Measurements from ENCODE around the gene BAZ2B. TPM values are rescaled to one million over a fixed set of nuclear protein-coding genes. Genes with fewer than 3 reads are reported as not detected.

Gene BAZ2B
- total RNA-seq, 1 experiment from 2014 or later, result 54.9 TPM

DNA sequence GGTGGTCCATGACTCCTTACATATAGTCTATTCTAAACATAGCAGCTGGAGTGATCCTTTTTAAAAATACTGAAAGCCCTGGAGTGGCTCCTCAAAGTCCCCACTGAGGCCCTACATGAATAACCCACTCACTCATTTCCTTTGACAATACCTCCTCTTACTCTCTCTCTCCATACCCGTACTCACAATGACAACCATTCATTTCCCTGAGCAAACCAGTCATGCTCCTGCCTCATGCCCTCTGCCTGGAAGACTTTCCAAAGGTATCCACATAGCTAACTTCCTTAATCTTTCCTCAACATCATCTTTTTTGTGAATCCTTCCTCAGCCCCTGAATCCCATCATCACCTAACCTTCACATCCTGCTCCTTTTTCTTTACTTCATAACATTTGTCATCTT, 102.6 kb downstream of the BAZ2B start:
- no peak overlapping the region for H3K18ac ChIP-seq (ENCODE audit: insufficient read length, low read depth, low read length)
- no peak overlapping the region for H3K14ac ChIP-seq (ENCODE audit: insufficient read depth, low read length)
- 100% methylated on average over 1 of the region's 1 CpG for WGBS (ENCODE audit: extremely low coverage, insufficient read length, low lambda C conversion rate)
- Mint-ChIP-seq H3K4me1 (peaks cover 20 to 27% of the 10 kb centered on the region in 2 experiments), H3K9me3 (no peaks in the 10 kb centered on the region), H3K36me3 (ENCODE audit: insufficient read depth in 1 of 3, low read depth in 3 of 3) (no peaks in the 10 kb centered on the region), H3K27me3 (ENCODE audit: low read depth) (no peaks in the 10 kb centered on the region), H3K27ac (peak overlapping the region in 1 of 3 experiments; percentile 30; a peak in 1 of 7 replicates), H3K4me3 (peak overlapping the region in 1 of 2 experiments; percentile 4; a peak in 2 of 5 replicates)
- H3K9me3 ChIP-seq (ENCODE audit: control insufficient read depth, low read depth, low read length), result no peaks in the 10 kb centered on the region
- no peak overlapping the region for H3K4me2 ChIP-seq (ENCODE audit: insufficient read depth, insufficient read length, low read length)
- no peaks in the 10 kb centered on the region for H4K20me1 ChIP-seq (ENCODE audit: control insufficient read depth, insufficient read depth, insufficient read length)
- H3K27ac ChIP-seq (ENCODE audit: insufficient read length, low read depth, low read length), result no peak overlapping the region
- no peak overlapping the region for H2BK15ac ChIP-seq (ENCODE audit: low read depth, low read length)
- no peak for DNase-seq
- no peaks in the 10 kb centered on the region; the same call in 1 of the 2 replicates for H3K79me2 ChIP-seq (ENCODE audit: insufficient read depth, low read length)
- no peak overlapping the region for H2AFZ ChIP-seq (ENCODE audit: low read length)
- H2BK20ac ChIP-seq (ENCODE audit: low read depth, low read length, poor library complexity, severe bottlenecking), result no peak overlapping the region
- no peak overlapping the region for H3T11ph ChIP-seq (ENCODE audit: low read length)
- H3K79me1 ChIP-seq (ENCODE audit: insufficient read depth, low read depth, low read length, poor library complexity, severe bottlenecking), result no peaks in the 10 kb centered on the region
- H4K8ac ChIP-seq (replicated peaks; ENCODE audit: insufficient read length, low read depth, low read length), result no peak overlapping the region
- TF ChIP-seq, protein P1, sequence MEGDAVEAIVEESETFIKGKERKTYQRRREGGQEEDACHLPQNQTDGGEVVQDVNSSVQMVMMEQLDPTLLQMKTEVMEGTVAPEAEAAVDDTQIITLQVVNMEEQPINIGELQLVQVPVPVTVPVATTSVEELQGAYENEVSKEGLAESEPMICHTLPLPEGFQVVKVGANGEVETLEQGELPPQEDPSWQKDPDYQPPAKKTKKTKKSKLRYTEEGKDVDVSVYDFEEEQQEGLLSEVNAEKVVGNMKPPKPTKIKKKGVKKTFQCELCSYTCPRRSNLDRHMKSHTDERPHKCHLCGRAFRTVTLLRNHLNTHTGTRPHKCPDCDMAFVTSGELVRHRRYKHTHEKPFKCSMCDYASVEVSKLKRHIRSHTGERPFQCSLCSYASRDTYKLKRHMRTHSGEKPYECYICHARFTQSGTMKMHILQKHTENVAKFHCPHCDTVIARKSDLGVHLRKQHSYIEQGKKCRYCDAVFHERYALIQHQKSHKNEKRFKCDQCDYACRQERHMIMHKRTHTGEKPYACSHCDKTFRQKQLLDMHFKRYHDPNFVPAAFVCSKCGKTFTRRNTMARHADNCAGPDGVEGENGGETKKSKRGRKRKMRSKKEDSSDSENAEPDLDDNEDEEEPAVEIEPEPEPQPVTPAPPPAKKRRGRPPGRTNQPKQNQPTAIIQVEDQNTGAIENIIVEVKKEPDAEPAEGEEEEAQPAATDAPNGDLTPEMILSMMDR (conservative IDR thresholded peaks at IDR 0.05), result no peak
- no peak overlapping the region for H4K5ac ChIP-seq (ENCODE audit: insufficient read length, low read depth, low read length)
- no peak overlapping the region for H3K4ac ChIP-seq (ENCODE audit: low read depth, low read length)
- H2BK5ac ChIP-seq (ENCODE audit: insufficient read length, low read length), result no peak overlapping the region
- H2AK5ac ChIP-seq (ENCODE audit: insufficient read length, low read length), result no peak overlapping the region
- H3K9ac ChIP-seq (ENCODE audit: extremely low read depth, insufficient read length, low read length), result no peak overlapping the region
- no peaks in the 10 kb centered on the region for H3K23me2 ChIP-seq (ENCODE audit: insufficient read length, low read depth, low read length, poor library complexity, severe bottlenecking)
- no peak overlapping the region for H3K23ac ChIP-seq (ENCODE audit: insufficient read length, low read depth, low read length)
- H2BK120ac ChIP-seq (ENCODE audit: low read depth, low read length, poor library complexity, severe bottlenecking), result no peak overlapping the region
- H3K27me3 ChIP-seq (ENCODE audit: insufficient read depth, low read length), result no peaks in the 10 kb centered on the region
- no peak overlapping the region for H2BK12ac ChIP-seq (ENCODE audit: insufficient read length, low read depth, low read length)
- H4K91ac ChIP-seq (ENCODE audit: insufficient read length, low read depth, low read length), result no peak overlapping the region
- H3K56ac ChIP-seq (ENCODE audit: insufficient read length, low read depth, low read length), result no peak overlapping the region
- no peaks in the 10 kb centered on the region for H3K4me1 ChIP-seq (ENCODE audit: insufficient read depth, low read length)

Measured in H9 (cell line).